CD4-positive, alpha-beta T cell (primary cell): ENCODE measurements around the gene DKK3. TPM values are rescaled to one million over a fixed set of nuclear protein-coding genes. Genes with fewer than 3 reads are reported as not detected.

ENCODE experiments used
- ATAC-seq: fragments of 200-7000 bp; cut with Tn5 transposase; one replicate; pipeline ENCODE4 v1.10.0; 2022; ENCODE audit warnings: mild to moderate bottlenecking; ENCODE audit not compliant: poor library complexity
- CTCF ChIA-PET: fragments of 350-600 bp; sonication (Branson Sonifier 250); formaldehyde crosslinking; loops from one replicate; lab custom pipeline; 2021; ENCODE audit warnings: antibody characterized with exemption, inconsistent platforms; lab: Charles Lee
- POLR2A ChIA-PET: fragments of 350-600 bp; sonication (Branson Sonifier 250); formaldehyde crosslinking; loops from one replicate; lab custom pipeline; 2021; ENCODE audit warnings: antibody characterized with exemption, inconsistent platforms; lab: Charles Lee
- DNase-seq, 14 experiments: peaks; one replicate each; pipeline ENCODE4 v3.0.0-alpha.2; 2013 to 2020; ENCODE audit warnings: mixed read lengths in 2 of 14
- H3K27ac ChIP-seq, 2 donors: one replicate each; pipeline versions ENCODE4 v1.5.1 to v1.7.0; 2013; ENCODE audit warnings: low read length in 2 of 2, low read depth in 1 of 2, mild to moderate bottlenecking in 1 of 2
- H3K27me3 ChIP-seq, 2 experiments: 1 replicate in 1 of 2; 2 replicates in 1 of 2; pipeline versions ENCODE4 v1.6.1 to v1.7.0; 2013; ENCODE audit warnings: low read length in 2 of 2, control low read depth in 1 of 2, mild to moderate bottlenecking in 1 of 2, moderate library complexity in 1 of 2; ENCODE audit not compliant: insufficient read depth in 2 of 2, control insufficient read depth in 1 of 2
- H3K36me3 ChIP-seq: one replicate; pipeline ENCODE4 v1.6.1; 2013; ENCODE audit warnings: low read length, control low read depth; ENCODE audit not compliant: insufficient read depth
- H3K4me1 ChIP-seq: one replicate; pipeline ENCODE4 v1.6.1; 2013; ENCODE audit warnings: low read length, control low read depth; ENCODE audit not compliant: insufficient read depth
- H3K4me3 ChIP-seq: one replicate; pipeline ENCODE4 v1.5.1; 2013; ENCODE audit warnings: mild to moderate bottlenecking, low read length, moderate library complexity
- H3K9me3 ChIP-seq, 2 experiments: 1 replicate in 1 of 2; 2 replicates in 1 of 2; pipeline versions ENCODE4 v1.6.1 to v1.7.0; 2013; ENCODE audit warnings: low read length in 2 of 2, mild to moderate bottlenecking in 2 of 2, control low read depth in 1 of 2, moderate library complexity in 1 of 2; ENCODE audit not compliant: control insufficient read depth in 1 of 2, insufficient read depth in 1 of 2
- H3K27ac Mint-ChIP-seq: one replicate; pipeline ENCODE4 v1.8.0; 2020; ENCODE audit warnings: mixed read lengths
- H3K27me3 Mint-ChIP-seq: one replicate; pipeline ENCODE4 v1.8.0; 2021; ENCODE audit warnings: mixed read lengths
- H3K36me3 Mint-ChIP-seq: one replicate; pipeline ENCODE4 v1.8.0; 2021; ENCODE audit warnings: low read depth, mixed read lengths
- H3K4me1 Mint-ChIP-seq: one replicate; pipeline ENCODE4 v1.8.0; 2021; ENCODE audit warnings: low read depth, mixed read lengths
- H3K4me3 Mint-ChIP-seq: one replicate; pipeline ENCODE4 v1.8.0; 2020; ENCODE audit warnings: mild to moderate bottlenecking, mixed read lengths
- H3K9me3 Mint-ChIP-seq: one replicate; pipeline ENCODE4 v1.8.0; 2020; ENCODE audit warnings: mixed read lengths
- CTCF ChIP-seq: fragments of 200-600 bp; IDR thresholded peaks from one replicate; pipeline ENCODE4 v1.8.0; 2022; ENCODE audit warnings: antibody characterized with exemption, mild to moderate bottlenecking
- intact Hi-C, 2 experiments: fragments of 100-400 bp; cut with DNase I in 1 of 2; cut with micrococcal nuclease in 1 of 2; formaldehyde crosslinking; loops; one replicate each; pipeline versions ENCODE4 v1.15.1 to v1.9.0; 2023 to 2025; cut with DNase I, micrococcal nuclease
- total RNA-seq, 174 experiments: library from RNA in 2 of 174; stranded (reverse) in 2 of 174; gene quantifications; one replicate each; pipeline ENCODE4 v1.2.3 and lab custom pipeline; 2021 to 2026

The DKK3 gene
- total RNA-seq, 2 experiments from 2014 or later = 0.61 to 0.71 TPM

- POLR2A ChIA-PET = interaction anchor here (1.2 kb wide), 1 partner anchor 10 kb away, joined by 3 read pairs; no protein-coding TSS in a partner anchor
- H3K9me3 Mint-ChIP-seq = no peaks in the 10 kb centered on the region
- TF ChIP-seq CTCF = no peak
- H3K27ac Mint-ChIP-seq = no peak overlapping the region
- CTCF ChIA-PET = no interaction called here
- H3K4me3 ChIP-seq = no peak overlapping the region
- no peak for DNase-seq
- H3K36me3 Mint-ChIP-seq = no peaks in the 10 kb centered on the region
- no peaks in the 10 kb centered on the region for H3K4me1 ChIP-seq
- no peaks in the 10 kb centered on the region for H3K36me3 ChIP-seq
- intact Hi-C loops = no loop called here
- no peak for ATAC-seq
- no peaks in the 10 kb centered on the region for H3K4me1 Mint-ChIP-seq
- H3K27me3 Mint-ChIP-seq = peaks cover 40% of the 10 kb centered on the region
- H3K27me3 ChIP-seq = no peaks in the 10 kb centered on the region
- no peaks in the 10 kb centered on the region for H3K9me3 ChIP-seq
- H3K4me3 Mint-ChIP-seq = no peak overlapping the region
- H3K27ac ChIP-seq = no peak overlapping the region
Measured at GRCh38 chr11:12017243-12017678, 8.8 kb upstream of the DKK3 start.

GRCh38 chr11:12016246-12016645 lies 7.8 kb upstream of the DKK3 start:
- peaks cover 40% of the 10 kb centered on the region for H3K27me3 Mint-ChIP-seq
- H3K9me3 ChIP-seq = no peaks in the 10 kb centered on the region
- H3K36me3 Mint-ChIP-seq = no peaks in the 10 kb centered on the region
- no peak overlapping the region for H3K4me3 ChIP-seq
- no peak overlapping the region for H3K27ac ChIP-seq
- peaks cover 0 to 4% of the 10 kb centered on the region in 2 experiments for H3K27me3 ChIP-seq
- TF ChIP-seq CTCF = no peak
- CTCF ChIA-PET = no interaction called here
- no peaks in the 10 kb centered on the region for H3K36me3 ChIP-seq
- POLR2A ChIA-PET = no interaction called here
- H3K27ac Mint-ChIP-seq = no peak overlapping the region
- intact Hi-C loops = no loop called here
- DNase-seq (no peak), ATAC-seq (no peak)
- no peak overlapping the region for H3K4me3 Mint-ChIP-seq
- H3K9me3 Mint-ChIP-seq = no peaks in the 10 kb centered on the region
- no peaks in the 10 kb centered on the region for H3K4me1 ChIP-seq
- no peaks in the 10 kb centered on the region for H3K4me1 Mint-ChIP-seq

GRCh38 chr11:12015486-12015885 lies 7.1 kb upstream of the DKK3 start:
- Histone ChIP-seq H3K27ac (no peak overlapping the region), H3K4me1 (no peaks in the 10 kb centered on the region), H3K4me3 (no peak overlapping the region), H3K9me3 (no peaks in the 10 kb centered on the region), H3K27me3 (peaks cover 4 to 12% of the 10 kb centered on the region in 2 experiments), H3K36me3 (no peaks in the 10 kb centered on the region)
- peaks cover 46% of the 10 kb centered on the region for H3K27me3 Mint-ChIP-seq
- DNase-seq (no peak), ATAC-seq (no peak)
- CTCF ChIA-PET = no interaction called here
- POLR2A ChIA-PET = no interaction called here
- no peaks in the 10 kb centered on the region for H3K36me3 Mint-ChIP-seq
- no peaks in the 10 kb centered on the region for H3K4me1 Mint-ChIP-seq
- TF ChIP-seq CTCF = no peak
- H3K9me3 Mint-ChIP-seq = no peaks in the 10 kb centered on the region
- no peak overlapping the region for H3K27ac Mint-ChIP-seq
- intact Hi-C loops = no loop called here
- no peak overlapping the region for H3K4me3 Mint-ChIP-seq
